ENCODE data around the gene CLIC5.

- no peak for TF ChIP-seq CTCF (conservative IDR thresholded peaks at IDR 0.05 in 1 of 2, IDR thresholded peaks at IDR 0.05 in 1 of 2; ENCODE audit: extremely low read depth in 1 of 2, insufficient read depth in 1 of 2, low read depth in 1 of 2, low read length in 2 of 2)
- TF ChIP-seq EZH2 (IDR thresholded peaks at IDR 0.05; ENCODE audit: borderline replicate concordance, low read length) = no peak
Observed at GRCh38 chr6:46013639-46014038, 2.0 kb downstream of the CLIC5 start.
